ENCODE data around the gene FMOD. TPM values are rescaled to one million over a fixed set of nuclear protein-coding genes. Genes with fewer than 3 reads are reported as not detected.
"Not testable (repeated sequence)": the region's sequence is repeated elsewhere in the genome, so short reads cannot be mapped to it uniquely, and the experiment has no call there.

Gene FMOD
- total RNA-seq, 1 experiment from 2014 or later: 2.2 TPM

GRCh38 chr1:203304391-203304918 lies 46.5 kb downstream of the FMOD start:
- H2AFZ ChIP-seq (ENCODE audit: low read length): no peak overlapping the region
- H3K27me3 ChIP-seq (ENCODE audit: low read length): no peaks in the 10 kb centered on the region
- peak; percentile 52 for DNase-seq
- peak overlapping the region; percentile 83 for H3K4me3 ChIP-seq (ENCODE audit: low read length)
- peaks cover 30% of the 10 kb centered on the region for H3K36me3 ChIP-seq (ENCODE audit: insufficient read depth, low read length)
- H3K27ac ChIP-seq (ENCODE audit: low read length): peak overlapping the region; percentile 99
- H3K9me3 ChIP-seq (ENCODE audit: low read length): no peaks in the 10 kb centered on the region
- H3K79me2 ChIP-seq (ENCODE audit: low read length): peaks cover 37% of the 10 kb centered on the region
- peaks cover 83% of the 10 kb centered on the region for H3K4me1 ChIP-seq (ENCODE audit: low read length)
- H3K9ac ChIP-seq (ENCODE audit: low read length): peak overlapping the region; percentile 97
- no peaks in the 10 kb centered on the region for H3K9me2 ChIP-seq (replicated peaks; ENCODE audit: insufficient read depth, low read length)
- H3K4me2 ChIP-seq (ENCODE audit: low read depth, low read length, poor library complexity, severe bottlenecking): peak overlapping the region; percentile 100
- H4K20me1 ChIP-seq (ENCODE audit: insufficient read depth, low read depth, low read length): peaks cover 36% of the 10 kb centered on the region

GRCh38 chr1:203302894-203303293 lies 48.0 kb downstream of the FMOD start:
- Histone ChIP-seq H3K9me2 (replicated peaks; ENCODE audit: insufficient read depth, low read length) (no peaks in the 10 kb centered on the region), H3K79me2 (ENCODE audit: low read length) (peaks cover 33% of the 10 kb centered on the region), H3K9me3 (ENCODE audit: low read length) (no peaks in the 10 kb centered on the region), H2AFZ (ENCODE audit: low read length) (0 out of 2 replicates have a peak overlapping the region, but pooled peaks have one; percentile 13), H3K36me3 (ENCODE audit: insufficient read depth, low read length) (peaks cover 23% of the 10 kb centered on the region), H3K27ac (ENCODE audit: low read length) (peak overlapping the region; percentile 99), H3K4me1 (ENCODE audit: low read length) (peaks cover 87% of the 10 kb centered on the region), H3K4me3 (ENCODE audit: low read length) (no peak overlapping the region), H4K20me1 (ENCODE audit: insufficient read depth, low read depth, low read length) (peaks cover 24% of the 10 kb centered on the region), H3K27me3 (ENCODE audit: low read length) (no peaks in the 10 kb centered on the region), H3K4me2 (ENCODE audit: low read depth, low read length, poor library complexity, severe bottlenecking) (peak overlapping the region; percentile 100), H3K9ac (ENCODE audit: low read length) (peak overlapping the region; percentile 97)
- no peak for DNase-seq

GRCh38 chr1:203302456-203302855 lies 48.5 kb downstream of the FMOD start:
- no peaks in the 10 kb centered on the region for H3K9me2 ChIP-seq (replicated peaks; ENCODE audit: insufficient read depth, low read length)
- H3K9me3 ChIP-seq (ENCODE audit: low read length): no peaks in the 10 kb centered on the region
- H3K36me3 ChIP-seq (ENCODE audit: insufficient read depth, low read length): peaks cover 19% of the 10 kb centered on the region
- H2AFZ ChIP-seq (ENCODE audit: low read length): 0 out of 2 replicates have a peak overlapping the region, but pooled peaks have one; percentile 13
- peak overlapping the region; percentile 100 for H3K4me2 ChIP-seq (ENCODE audit: low read depth, low read length, poor library complexity, severe bottlenecking)
- H4K20me1 ChIP-seq (ENCODE audit: insufficient read depth, low read depth, low read length): peaks cover 19% of the 10 kb centered on the region
- peak overlapping the region; percentile 99 for H3K27ac ChIP-seq (ENCODE audit: low read length)
- peaks cover 87% of the 10 kb centered on the region for H3K4me1 ChIP-seq (ENCODE audit: low read length)
- DNase-seq: no peak
- H3K4me3 ChIP-seq (ENCODE audit: low read length): no peak overlapping the region
- H3K27me3 ChIP-seq (ENCODE audit: low read length): no peaks in the 10 kb centered on the region
- H3K9ac ChIP-seq (ENCODE audit: low read length): peak overlapping the region; percentile 97
- peaks cover 31% of the 10 kb centered on the region for H3K79me2 ChIP-seq (ENCODE audit: low read length)

GRCh38 chr1:203301331-203301668 lies 49.6 kb downstream of the FMOD start:
- Histone ChIP-seq H3K4me3 (ENCODE audit: low read length) (peak overlapping the region; percentile 57), H4K20me1 (ENCODE audit: insufficient read depth, low read depth, low read length) (peaks cover 9% of the 10 kb centered on the region), H3K36me3 (ENCODE audit: insufficient read depth, low read length) (peaks cover 8% of the 10 kb centered on the region), H3K9me2 (replicated peaks; ENCODE audit: insufficient read depth, low read length) (no peaks in the 10 kb centered on the region), H3K27ac (ENCODE audit: low read length) (peak overlapping the region; percentile 99), H2AFZ (ENCODE audit: low read length) (peak overlapping the region; percentile 21; the same call in 1 of the 2 replicates), H3K27me3 (ENCODE audit: low read length) (no peaks in the 10 kb centered on the region), H3K9me3 (ENCODE audit: low read length) (no peaks in the 10 kb centered on the region), H3K4me2 (ENCODE audit: low read depth, low read length, poor library complexity, severe bottlenecking) (peak overlapping the region; percentile 77), H3K4me1 (ENCODE audit: low read length) (peaks cover 88% of the 10 kb centered on the region), H3K79me2 (ENCODE audit: low read length) (peaks cover 21% of the 10 kb centered on the region), H3K9ac (ENCODE audit: low read length) (peak overlapping the region; percentile 79)
- DNase-seq: no peak

GRCh38 chr1:203300441-203301330 lies 50.2 kb downstream of the FMOD start:
- Histone ChIP-seq H3K27me3 (ENCODE audit: low read length) (no peaks in the 10 kb centered on the region), H2AFZ (ENCODE audit: low read length) (peak overlapping the region; percentile 21; the same call in 1 of the 2 replicates), H3K4me2 (ENCODE audit: low read depth, low read length, poor library complexity, severe bottlenecking) (peak overlapping the region; percentile 77), H3K79me2 (ENCODE audit: low read length) (peaks cover 15% of the 10 kb centered on the region), H4K20me1 (ENCODE audit: insufficient read depth, low read depth, low read length) (peaks cover 3% of the 10 kb centered on the region), H3K27ac (ENCODE audit: low read length) (peak overlapping the region; percentile 99), H3K4me1 (ENCODE audit: low read length) (peaks cover 92% of the 10 kb centered on the region), H3K9me3 (ENCODE audit: low read length) (no peaks in the 10 kb centered on the region), H3K36me3 (ENCODE audit: insufficient read depth, low read length) (peaks cover 2% of the 10 kb centered on the region), H3K4me3 (ENCODE audit: low read length) (peak overlapping the region; percentile 57), H3K9ac (ENCODE audit: low read length) (peak overlapping the region; percentile 79), H3K9me2 (replicated peaks; ENCODE audit: insufficient read depth, low read length) (no peaks in the 10 kb centered on the region)
- DNase-seq: peak; percentile 70

GRCh38 chr1:203299719-203300429 lies 51.0 kb downstream of the FMOD start:
- peak; percentile 88 for DNase-seq
- Histone ChIP-seq H3K79me2 (ENCODE audit: low read length) (peaks cover 11% of the 10 kb centered on the region), H3K9ac (ENCODE audit: low read length) (peak overlapping the region; percentile 79), H3K4me2 (ENCODE audit: low read depth, low read length, poor library complexity, severe bottlenecking) (peak overlapping the region; percentile 77), H3K4me1 (ENCODE audit: low read length) (peaks cover 98% of the 10 kb centered on the region), H3K27ac (ENCODE audit: low read length) (peak overlapping the region; percentile 99), H3K4me3 (ENCODE audit: low read length) (peak overlapping the region; percentile 57)
- not testable (repeated sequence) for H3K9me2 ChIP-seq (replicated peaks; ENCODE audit: insufficient read depth, low read length); H4K20me1 ChIP-seq (ENCODE audit: insufficient read depth, low read depth, low read length); H2AFZ ChIP-seq (ENCODE audit: low read length); H3K27me3 ChIP-seq (ENCODE audit: low read length); H3K9me3 ChIP-seq (ENCODE audit: low read length); H3K36me3 ChIP-seq (ENCODE audit: insufficient read depth, low read length)

- peak overlapping the region; percentile 79 for H3K9ac ChIP-seq (ENCODE audit: low read length)
- DNase-seq: peak; percentile 94
- H3K9me2 ChIP-seq (replicated peaks; ENCODE audit: insufficient read depth, low read length): no peaks in the 10 kb centered on the region
- H3K4me2 ChIP-seq (ENCODE audit: low read depth, low read length, poor library complexity, severe bottlenecking): peak overlapping the region; percentile 77
- H3K36me3 ChIP-seq (ENCODE audit: insufficient read depth, low read length): no peaks in the 10 kb centered on the region
- H4K20me1 ChIP-seq (ENCODE audit: insufficient read depth, low read depth, low read length): no peaks in the 10 kb centered on the region
- peak overlapping the region; percentile 99 for H3K27ac ChIP-seq (ENCODE audit: low read length)
- H3K27me3 ChIP-seq (ENCODE audit: low read length): no peaks in the 10 kb centered on the region
- peaks cover 98% of the 10 kb centered on the region for H3K4me1 ChIP-seq (ENCODE audit: low read length)
- peak overlapping the region; percentile 57 for H3K4me3 ChIP-seq (ENCODE audit: low read length)
- H2AFZ ChIP-seq (ENCODE audit: low read length): no peak overlapping the region
- peaks cover 4% of the 10 kb centered on the region for H3K79me2 ChIP-seq (ENCODE audit: low read length)
- H3K9me3 ChIP-seq (ENCODE audit: low read length): no peaks in the 10 kb centered on the region
These were observed 51.8 kb downstream of the FMOD start for GRCh38 chr1:203299169-203299568.

Data from Karpas-422 (cell line).